GM18499 (cell line): ENCODE data around the gene GAB2.

ENCODE experiments used
- ATAC-seq: cut with Tn5 transposase; IDR thresholded peaks from one replicate; pipeline ENCODE4 v1.9.1; 2021; ENCODE audit warnings: moderate number of reproducible peaks; ENCODE audit not compliant: insufficient read depth, unreplicated experiment

GAB2 gene

GRCh38 chr11:78213526-78214330, 203.9 kb downstream of the GAB2 start:
- no peak for ATAC-seq

- no peak for ATAC-seq
These were observed 204.8 kb downstream of the GAB2 start for GRCh38 chr11:78212586-78213371.

- ATAC-seq, result no peak
These were observed 206.1 kb downstream of the GAB2 start for GRCh38 chr11:78211565-78211964.

GRCh38 chr11:78210000-78210608, 207.5 kb downstream of the GAB2 start:
- no peak for ATAC-seq

- no peak for ATAC-seq
These were observed 208.1 kb downstream of the GAB2 start for GRCh38 chr11:78209478-78209877.

- ATAC-seq, result no peak
These were observed 209.1 kb downstream of the GAB2 start for GRCh38 chr11:78208257-78209165.

GRCh38 chr11:78207532-78208256, 209.9 kb downstream of the GAB2 start:
- no peak for ATAC-seq

GRCh38 chr11:78205691-78206090, 211.9 kb downstream of the GAB2 start:
- no peak for ATAC-seq

GRCh38 chr11:78205256-78205655, 212.4 kb downstream of the GAB2 start:
- no peak for ATAC-seq

GRCh38 chr11:78203184-78203583, 214.4 kb downstream of the GAB2 start:
- no peak for ATAC-seq

GRCh38 chr11:78202733-78203167, 214.9 kb downstream of the GAB2 start:
- ATAC-seq, result no peak

- no peak for ATAC-seq
These were observed 216.4 kb downstream of the GAB2 start for GRCh38 chr11:78201096-78201818.

GRCh38 chr11:78200553-78200952, 217.1 kb downstream of the GAB2 start:
- ATAC-seq, result no peak

GRCh38 chr11:78200061-78200460, 217.6 kb downstream of the GAB2 start:
- ATAC-seq, result no peak

- no peak for ATAC-seq
These were observed 218.0 kb downstream of the GAB2 start for GRCh38 chr11:78199653-78200015.

- no peak for ATAC-seq
These were observed 218.5 kb downstream of the GAB2 start for GRCh38 chr11:78199015-78199652.

GRCh38 chr11:78197816-78198215, 219.8 kb downstream of the GAB2 start:
- no peak for ATAC-seq

- no peak for ATAC-seq
These were observed 220.9 kb downstream of the GAB2 start for GRCh38 chr11:78196661-78197091.
